IMR-90 (cell line): ENCODE results near the gene SKIL. TPM values are rescaled to one million over a fixed set of nuclear protein-coding genes. Genes with fewer than 3 reads are reported as not detected.

Experiments used
- ATAC-seq: fragments of 200-7000 bp; cut with Tn5 transposase; 2 replicates; pipeline ENCODE4 v1.9.1; 2020; ENCODE audit warnings: low read depth, mild to moderate bottlenecking, moderate library complexity
- BruUV-seq: library from RNA; stranded (reverse); fragments of 400-500 nt; replicated peaks from 2 replicates; lab custom pipeline; 2021; lab: Mats Ljungman, UMichigan
- CTCF ChIA-PET: fragments of 300-600 bp; formaldehyde crosslinking; extraction: SDS; loops from one replicate; lab custom pipeline; 2021; ENCODE audit warnings: antibody characterized with exemption; lab: Yijun Ruan, JAX
- POLR2A ChIA-PET: fragments of 300-600 bp; sonication (Branson Sonifier 250); formaldehyde crosslinking; loops from one replicate; lab custom pipeline; 2022; ENCODE audit warnings: antibody characterized with exemption; ENCODE audit not compliant: unreplicated experiment; lab: Charles Lee
- DNase-seq: peaks from one replicate; pipeline ENCODE4 v3.0.0; 2013
- H2AFZ ChIP-seq: replicated peaks from 2 replicates; pipeline ENCODE3; 2013; ENCODE audit warnings: low read length, mild to moderate bottlenecking; ENCODE audit not compliant: poor library complexity
- H2AK5ac ChIP-seq: 2 replicates; pipeline ENCODE4 v1.6.1; 2013; ENCODE audit warnings: low read depth, low read length, inconsistent platforms
- H2AK9ac ChIP-seq: replicated peaks from 2 replicates; pipeline ENCODE3; 2013; ENCODE audit warnings: mild to moderate bottlenecking, low read depth, low read length, moderate library complexity; ENCODE audit not compliant: poor library complexity
- H2BK120ac ChIP-seq: 2 replicates; pipeline ENCODE4 v1.6.1; 2013; ENCODE audit warnings: low read depth, low read length, inconsistent platforms
- H2BK15ac ChIP-seq: 3 replicates; pipeline ENCODE4 v1.6.1; 2013; ENCODE audit warnings: low read depth, low read length, inconsistent platforms
- H2BK20ac ChIP-seq: 2 replicates; pipeline ENCODE4 v1.6.1; 2013; ENCODE audit warnings: low read depth, mild to moderate bottlenecking, inconsistent platforms, low read length, moderate library complexity
- H2BK5ac ChIP-seq: 2 replicates; pipeline ENCODE4 v1.6.1; 2013; ENCODE audit warnings: mild to moderate bottlenecking, low read depth, low read length, inconsistent platforms; ENCODE audit not compliant: poor library complexity, severe bottlenecking
- H3K14ac ChIP-seq: replicated peaks from 2 replicates; pipeline ENCODE4 v1.6.1; 2013; ENCODE audit warnings: low read depth, low read length, inconsistent platforms
- H3K18ac ChIP-seq: 2 replicates; pipeline ENCODE4 v1.6.1; 2013; ENCODE audit warnings: low read depth, low read length, control low read depth
- H3K23ac ChIP-seq: 2 replicates; pipeline ENCODE4 v1.6.1; 2013; ENCODE audit warnings: low read depth, low read length, inconsistent platforms
- H3K27ac ChIP-seq: 2 replicates; pipeline ENCODE4 v1.5.1; 2013; ENCODE audit warnings: mild to moderate bottlenecking, control low read depth, low read length; ENCODE audit not compliant: insufficient read depth
- H3K27me3 ChIP-seq: 2 replicates; pipeline ENCODE4 v1.6.1; 2013; ENCODE audit warnings: low read length; ENCODE audit not compliant: control insufficient read depth, insufficient read depth
- H3K36me3 ChIP-seq: 2 replicates; pipeline ENCODE4 v1.6.1; 2013; ENCODE audit warnings: low read length, mixed read lengths; ENCODE audit not compliant: control insufficient read depth, insufficient read depth
- H3K4ac ChIP-seq: 2 replicates; pipeline ENCODE4 v1.6.1; 2013; ENCODE audit warnings: low read depth, low read length, inconsistent platforms
- H3K4me1 ChIP-seq: 2 replicates; pipeline ENCODE4 v1.6.1; 2013; ENCODE audit warnings: low read length, mixed read lengths; ENCODE audit not compliant: control insufficient read depth, insufficient read depth
- H3K4me2 ChIP-seq: 2 replicates; pipeline ENCODE4 v1.6.1; 2013; ENCODE audit warnings: low read depth, mild to moderate bottlenecking, control low read depth, low read length, moderate library complexity
- H3K4me3 ChIP-seq: 2 replicates; pipeline ENCODE4 v1.5.1; 2013; ENCODE audit warnings: low read depth, mild to moderate bottlenecking, control low read depth, low read length, moderate library complexity; ENCODE audit not compliant: insufficient read depth
- H3K56ac ChIP-seq: 2 replicates; pipeline ENCODE4 v1.6.1; 2013; ENCODE audit warnings: low read length, inconsistent platforms; ENCODE audit not compliant: insufficient read depth; ENCODE audit errors: extremely low read depth
- H3K79me1 ChIP-seq, 2 experiments: 2 replicates each; pipeline ENCODE4 v1.6.1; 2013; ENCODE audit warnings: low read length in 2 of 2, inconsistent platforms in 1 of 2, low read depth in 1 of 2
- H3K9ac ChIP-seq: 2 replicates; pipeline ENCODE4 v1.6.1; 2013; ENCODE audit warnings: low read depth, low read length, control low read depth
- H3K9me1 ChIP-seq: 2 replicates; pipeline ENCODE4 v1.6.1; 2013; ENCODE audit warnings: low read length, inconsistent platforms; ENCODE audit not compliant: insufficient read depth
- H3K9me3 ChIP-seq: 2 replicates; pipeline ENCODE4 v1.6.1; 2013; ENCODE audit warnings: low read length; ENCODE audit not compliant: control insufficient read depth, insufficient read depth
- H4K20me1 ChIP-seq: 2 replicates; pipeline ENCODE4 v1.6.1; 2013; ENCODE audit warnings: low read length, inconsistent platforms; ENCODE audit not compliant: insufficient read depth
- H4K5ac ChIP-seq: 2 replicates; pipeline ENCODE4 v1.6.1; 2013; ENCODE audit warnings: mild to moderate bottlenecking, low read depth, low read length, control low read depth
- H4K8ac ChIP-seq, 2 experiments: 2 replicates each; pipeline ENCODE4 v1.6.1; 2013; ENCODE audit warnings: low read depth in 2 of 2, low read length in 2 of 2, control low read depth in 1 of 2, inconsistent platforms in 1 of 2
- H4K91ac ChIP-seq: 2 replicates; pipeline ENCODE4 v1.6.1; 2013; ENCODE audit warnings: low read depth, low read length, inconsistent platforms; ENCODE audit not compliant: insufficient read depth
- NFE2L2 ChIP-seq: fragments of 150-350 bp; IDR thresholded peaks from 2 replicates; pipeline ENCODE4 v1.6.1; 2016; ENCODE audit warnings: low read depth, mild to moderate bottlenecking, low read length
- RFX5 ChIP-seq: IDR thresholded peaks from 2 replicates; pipeline ENCODE4 v1.8.0; 2012; ENCODE audit warnings: low read depth, mild to moderate bottlenecking, low read length, moderate library complexity
- WGBS, 2 experiments: methylation state at CpG; one replicate each; pipeline versions ENCODE4 v1.1.5 to v1.1.7; 2013; ENCODE audit warnings: missing lambda C conversion rate in 2 of 2; ENCODE audit not compliant: insufficient read length in 1 of 2; ENCODE audit errors: extremely low coverage in 2 of 2; 5-methylcytosine and 5-hydroxymethylcytosine counted together
- dilution Hi-C: fragments of 300-500 bp; cut with HindIII; formaldehyde crosslinking; loops from one replicate; pipeline ENCODE4 v1.14.3; 2018; ENCODE audit warnings: low sequenced_read_pairs; ENCODE audit not compliant: unreplicated experiment
- in situ Hi-C: fragments of 300-500 bp; cut with MboI; formaldehyde crosslinking; loops from 3 replicates; pipeline ENCODE4 v1.14.3; 2019; ENCODE audit warnings: low sequenced_read_pairs, inconsistent platforms, mixed read lengths
- intact Hi-C: fragments of 100-400 bp; cut with micrococcal nuclease; formaldehyde crosslinking; loops from 2 replicates; pipeline ENCODE4 v1.10.0; 2022
- polyA plus RNA-seq, 3 experiments: library from polyadenylated mRNA; depleted of rRNA; stranded (reverse); fragments of >200 nt; gene quantifications; 2 replicates each; pipeline ENCODE4 v1.2.3, GENCODE V29; 2012; ENCODE audit warnings: low replicate concordance in 1 of 3
- total RNA-seq: library from RNA; depleted of rRNA; stranded (reverse); fragments of >200 nt; gene quantifications from 2 replicates; pipeline ENCODE4 v1.2.3, GENCODE V29; 2012

The SKIL gene
- total and polyA plus RNA-seq, 2 of the 4 experiments (the other 2 are of a cell fraction) = 9.2 to 55.9 TPM

- no peak overlapping the region for H3K4me3 ChIP-seq
- H3K4me1 ChIP-seq = no peaks in the 10 kb centered on the region
- no peak overlapping the region for H2BK20ac ChIP-seq
- H3K9ac ChIP-seq = no peak overlapping the region
- H3K14ac ChIP-seq = no peak overlapping the region
- H3K18ac ChIP-seq = no peak overlapping the region
- H2AK5ac ChIP-seq = no peak overlapping the region
- H2BK15ac ChIP-seq = no peak overlapping the region
- no peak overlapping the region for H4K8ac ChIP-seq
- CTCF ChIA-PET = interaction anchor here (0.5 kb wide), 1 partner anchor 12 kb away, joined by 4 read pairs; no protein-coding TSS in a partner anchor
- no peak overlapping the region for H3K4me2 ChIP-seq
- no peak overlapping the region for H2BK120ac ChIP-seq
- in situ Hi-C loops = no loop called here
- H3K23ac ChIP-seq = no peak overlapping the region
- 100% methylated on average over 3 of the region's 6 CpGs; no CpG with 5 or more reads in 1 of the 2 experiments for whole genome bisulfite sequencing, 2 experiments
- no peak overlapping the region for H3K56ac ChIP-seq
- no peak overlapping the region for H3K4ac ChIP-seq
- DNase-seq (no peak), ATAC-seq (no peak)
- no peak for TF ChIP-seq NFE2L2
- no peak for TF ChIP-seq RFX5
- H2BK5ac ChIP-seq = no peak overlapping the region
- H3K9me1 ChIP-seq = no peaks in the 10 kb centered on the region
- POLR2A ChIA-PET = no interaction called here
- no peaks in the 10 kb centered on the region for H4K20me1 ChIP-seq
- H2AK9ac ChIP-seq = no peak overlapping the region
- H3K79me1 ChIP-seq = no peaks in the 10 kb centered on the region
- no peak overlapping the region for H4K91ac ChIP-seq
- no TSS peak for BruUV-seq
- H3K27me3 ChIP-seq = no peaks in the 10 kb centered on the region
- H3K9me3 ChIP-seq = peaks cover 2% of the 10 kb centered on the region
- no peaks in the 10 kb centered on the region for H3K36me3 ChIP-seq
- intact Hi-C loops = no loop called here
- H4K5ac ChIP-seq = no peak overlapping the region
- H2AFZ ChIP-seq = no peak overlapping the region
- dilution Hi-C loops = no loop called here
- no peak overlapping the region for H3K27ac ChIP-seq
Measured at GRCh38 chr3:170323331-170323730, 34.2 kb upstream of the SKIL start.
